ENCODE data around the gene SIX1. TPM values are rescaled to one million over a fixed set of nuclear protein-coding genes. Genes with fewer than 3 reads are reported as not detected.

The SIX1 gene
- total and polyA plus RNA-seq, 2 donors from 2014 or later, result 0.13 to 0.16 TPM

DNA sequence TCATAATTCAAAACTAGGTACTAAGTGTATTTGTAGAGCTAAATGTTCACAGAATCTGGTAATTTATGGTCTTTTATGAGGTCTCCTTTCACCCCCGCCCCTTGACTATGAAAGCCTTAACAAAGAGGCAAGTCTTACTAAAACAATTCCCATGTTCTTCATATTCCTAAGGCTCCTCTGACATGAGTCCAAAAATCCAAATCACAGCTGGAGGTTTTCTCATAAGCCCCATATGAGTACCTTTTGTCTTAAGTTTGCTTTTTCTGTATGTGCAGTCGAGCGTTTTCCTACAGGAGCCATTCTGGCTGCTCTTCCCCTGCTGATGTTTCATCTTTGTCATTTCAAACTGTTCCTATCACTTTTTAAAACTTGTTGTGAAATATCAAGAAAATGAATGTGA, 55.2 kb downstream of the SIX1 start:
- FAIRE-seq (no peak), DNase-seq (peak in 1 of 5 donors; percentile 37)
- Histone ChIP-seq H3K27me3 (ENCODE audit: control insufficient read depth, insufficient read depth, low read length) (no peaks in the 10 kb centered on the region), H3K4me1 (ENCODE audit: control insufficient read depth in 2 of 3, insufficient read depth in 2 of 3, low read depth in 1 of 3, low read length in 3 of 3) (no peaks in the 10 kb centered on the region), H3K9me3 (ENCODE audit: control insufficient read depth in 2 of 3, insufficient read depth in 1 of 3, low read length in 3 of 3) (no peaks in the 10 kb centered on the region), H3K9ac (ENCODE audit: low read length in 3 of 3) (no peak overlapping the region), H3K36me3 (ENCODE audit: control insufficient read depth in 2 of 3, insufficient read depth in 3 of 3, low read length in 3 of 3) (no peaks in the 10 kb centered on the region), H3K4me3 (ENCODE audit: low read length in 3 of 3) (no peak overlapping the region), H3K27ac (ENCODE audit: low read depth in 2 of 2, low read length in 2 of 2) (no peak overlapping the region)
- intact Hi-C loops (cut with DNase I), result no loop called here
- TF ChIP-seq, protein P1, sequence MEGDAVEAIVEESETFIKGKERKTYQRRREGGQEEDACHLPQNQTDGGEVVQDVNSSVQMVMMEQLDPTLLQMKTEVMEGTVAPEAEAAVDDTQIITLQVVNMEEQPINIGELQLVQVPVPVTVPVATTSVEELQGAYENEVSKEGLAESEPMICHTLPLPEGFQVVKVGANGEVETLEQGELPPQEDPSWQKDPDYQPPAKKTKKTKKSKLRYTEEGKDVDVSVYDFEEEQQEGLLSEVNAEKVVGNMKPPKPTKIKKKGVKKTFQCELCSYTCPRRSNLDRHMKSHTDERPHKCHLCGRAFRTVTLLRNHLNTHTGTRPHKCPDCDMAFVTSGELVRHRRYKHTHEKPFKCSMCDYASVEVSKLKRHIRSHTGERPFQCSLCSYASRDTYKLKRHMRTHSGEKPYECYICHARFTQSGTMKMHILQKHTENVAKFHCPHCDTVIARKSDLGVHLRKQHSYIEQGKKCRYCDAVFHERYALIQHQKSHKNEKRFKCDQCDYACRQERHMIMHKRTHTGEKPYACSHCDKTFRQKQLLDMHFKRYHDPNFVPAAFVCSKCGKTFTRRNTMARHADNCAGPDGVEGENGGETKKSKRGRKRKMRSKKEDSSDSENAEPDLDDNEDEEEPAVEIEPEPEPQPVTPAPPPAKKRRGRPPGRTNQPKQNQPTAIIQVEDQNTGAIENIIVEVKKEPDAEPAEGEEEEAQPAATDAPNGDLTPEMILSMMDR (IDR thresholded peaks at IDR 0.05; ENCODE audit: borderline replicate concordance, extremely low read depth, insufficient read depth), result no peak

Other genes starting within 250 kb of the SIX1 start
- not detected for gene C14orf39, start 163.4 kb downstream of the SIX1 start, total RNA-seq
- gene C14orf39, start 163.4 kb downstream of the SIX1 start, polyA plus RNA-seq (ENCODE audit: insufficient read depth, low read depth, low replicate concordance), result not detected
- not detected for gene SIX6, start 140.3 kb downstream of the SIX1 start, total RNA-seq
- gene SIX6, start 140.3 kb downstream of the SIX1 start, polyA plus RNA-seq (ENCODE audit: insufficient read depth, low read depth, low replicate concordance), result not detected
- 2.8 TPM for gene SIX4, start 74.9 kb upstream of the SIX1 start, total RNA-seq
- gene SIX4, start 74.9 kb upstream of the SIX1 start, polyA plus RNA-seq (ENCODE audit: insufficient read depth, low read depth, low replicate concordance), result 0.75 TPM
- gene MNAT1, start 85.3 kb upstream of the SIX1 start, total RNA-seq, result 29.6 TPM
- 41.6 TPM for gene MNAT1, start 85.3 kb upstream of the SIX1 start, polyA plus RNA-seq (ENCODE audit: insufficient read depth, low read depth, low replicate concordance)

Measured in kidney (tissue), 14 donors.